GM21526 (cell line): ENCODE results near the gene SURF4.
"Not testable (repeated sequence)": the region's sequence is repeated elsewhere in the genome, so short reads cannot be mapped to it uniquely, and the experiment has no call there.

Source experiments
- ATAC-seq: cut with Tn5 transposase; IDR thresholded peaks from one replicate; pipeline ENCODE4 v1.9.1; 2021; ENCODE audit warnings: moderate library complexity; ENCODE audit not compliant: unreplicated experiment, low FRiP score

Gene SURF4

DNA sequence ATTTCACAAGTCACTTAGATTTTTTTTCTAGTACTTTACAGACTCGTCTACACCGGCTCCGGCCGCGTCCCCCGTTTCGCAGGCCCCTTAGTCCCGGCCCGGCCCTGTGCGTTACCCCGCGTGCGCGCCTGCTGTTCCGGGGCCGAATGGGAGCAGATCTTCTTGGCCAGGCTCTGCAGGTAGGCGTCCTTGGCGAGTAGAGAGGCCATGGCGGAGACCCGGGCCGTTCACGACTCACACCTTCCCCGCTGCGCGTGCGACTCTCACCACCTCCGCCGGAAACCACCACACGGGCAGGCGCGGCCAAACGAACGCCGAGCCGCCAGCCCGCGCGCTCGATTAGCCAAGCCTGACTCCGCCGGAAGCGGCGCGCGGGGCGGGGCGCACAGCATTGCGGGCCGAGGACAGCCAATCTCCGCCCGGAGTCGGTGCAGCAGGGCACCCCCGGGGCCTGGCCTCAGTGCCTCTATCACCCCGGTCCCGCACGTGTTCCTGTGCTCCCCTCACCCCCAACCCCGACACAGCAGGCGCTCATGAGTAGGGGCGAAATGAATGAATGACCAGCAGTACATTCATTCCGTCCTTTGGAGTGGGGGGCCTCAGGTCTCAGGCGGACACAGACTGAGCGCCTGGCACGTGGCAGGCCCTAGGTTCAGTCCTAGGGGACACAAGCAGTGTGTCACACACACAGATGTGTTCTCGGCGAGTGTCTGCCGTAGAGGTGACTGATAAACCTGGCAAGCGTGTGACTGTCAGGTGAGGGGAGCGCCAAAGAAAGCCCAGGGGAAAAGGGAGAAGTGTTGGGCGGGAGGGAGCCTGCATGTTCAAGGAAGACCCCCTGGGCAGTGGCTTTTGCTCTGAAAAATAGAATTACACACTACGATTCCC is 39.7 kb downstream of the SURF4 start, which contains the start of gene SURF6:
Gene SURF6 (minus strand): TSS at position 265 of the 888 bp plus-strand sequence. CDS start 56 bp downstream, at position 209.
- peak; percentile 72 for ATAC-seq

GRCh38 chr9:133334888-133335287 is 41.0 kb downstream of the SURF4 start:
- not testable (repeated sequence) for ATAC-seq

DNA sequence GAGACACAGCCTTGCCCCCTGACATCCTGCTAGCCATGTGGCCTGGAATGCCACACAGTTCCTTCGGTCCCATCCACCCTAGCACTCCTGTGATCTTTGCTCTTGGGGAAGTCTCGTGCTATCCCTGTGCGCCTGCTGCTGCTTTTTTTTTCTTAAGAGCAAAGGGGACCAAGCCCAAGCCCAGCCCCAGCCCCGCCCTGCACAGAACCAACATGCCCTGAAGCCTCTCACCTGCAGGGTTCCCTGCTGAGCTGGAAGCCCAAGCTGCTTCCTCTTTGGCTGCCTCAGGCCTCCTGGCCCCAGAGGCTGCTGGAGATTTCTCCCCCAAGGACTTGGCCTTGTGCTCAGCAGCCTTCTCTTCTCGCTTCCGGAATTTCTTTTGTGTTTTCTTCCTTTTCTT is 41.7 kb downstream of the SURF4 start:
- ATAC-seq, result no peak

DNA sequence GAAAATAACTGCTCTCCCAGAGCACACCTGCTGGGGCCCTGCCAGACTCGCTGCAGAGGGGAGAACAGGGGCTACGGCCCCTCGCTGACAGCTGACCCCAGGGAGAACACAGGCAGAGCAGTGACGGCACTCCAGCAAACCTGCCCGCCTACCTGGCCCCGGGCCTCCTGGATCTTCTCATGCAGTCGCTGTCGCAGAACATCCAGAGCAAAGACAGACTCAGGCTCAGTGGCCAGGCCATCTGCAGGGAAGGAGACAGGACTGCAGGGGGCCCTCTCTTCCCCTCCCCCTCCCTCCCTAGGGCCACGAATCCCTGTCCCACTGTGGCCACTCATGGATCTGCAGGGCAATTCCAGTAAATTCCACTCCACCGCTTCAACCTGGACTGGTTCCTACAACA is 42.3 kb downstream of the SURF4 start:
- no peak for ATAC-seq

DNA sequence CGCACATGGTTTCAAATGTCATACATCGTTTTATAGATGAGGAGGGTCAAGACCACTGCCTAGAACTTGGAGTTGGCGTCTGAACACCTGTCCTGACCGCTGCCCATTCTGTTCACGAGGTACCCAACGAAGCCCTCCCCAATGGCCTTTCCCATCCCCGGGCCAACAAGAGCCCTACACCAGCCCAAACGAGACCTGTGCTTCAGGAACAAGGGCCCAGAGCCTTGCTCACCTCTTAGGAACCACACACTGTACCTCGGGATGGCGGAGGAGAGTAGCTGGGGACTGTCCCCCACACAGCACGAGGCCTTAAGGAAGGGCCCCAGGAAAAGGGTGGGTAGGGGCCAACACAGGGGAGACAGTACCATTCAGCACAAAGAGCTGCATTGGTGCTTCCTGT is 42.8 kb downstream of the SURF4 start:
- ATAC-seq, result no peak

GRCh38 chr9:133332381-133332730 is 43.5 kb downstream of the SURF4 start:
- no peak for ATAC-seq

DNA sequence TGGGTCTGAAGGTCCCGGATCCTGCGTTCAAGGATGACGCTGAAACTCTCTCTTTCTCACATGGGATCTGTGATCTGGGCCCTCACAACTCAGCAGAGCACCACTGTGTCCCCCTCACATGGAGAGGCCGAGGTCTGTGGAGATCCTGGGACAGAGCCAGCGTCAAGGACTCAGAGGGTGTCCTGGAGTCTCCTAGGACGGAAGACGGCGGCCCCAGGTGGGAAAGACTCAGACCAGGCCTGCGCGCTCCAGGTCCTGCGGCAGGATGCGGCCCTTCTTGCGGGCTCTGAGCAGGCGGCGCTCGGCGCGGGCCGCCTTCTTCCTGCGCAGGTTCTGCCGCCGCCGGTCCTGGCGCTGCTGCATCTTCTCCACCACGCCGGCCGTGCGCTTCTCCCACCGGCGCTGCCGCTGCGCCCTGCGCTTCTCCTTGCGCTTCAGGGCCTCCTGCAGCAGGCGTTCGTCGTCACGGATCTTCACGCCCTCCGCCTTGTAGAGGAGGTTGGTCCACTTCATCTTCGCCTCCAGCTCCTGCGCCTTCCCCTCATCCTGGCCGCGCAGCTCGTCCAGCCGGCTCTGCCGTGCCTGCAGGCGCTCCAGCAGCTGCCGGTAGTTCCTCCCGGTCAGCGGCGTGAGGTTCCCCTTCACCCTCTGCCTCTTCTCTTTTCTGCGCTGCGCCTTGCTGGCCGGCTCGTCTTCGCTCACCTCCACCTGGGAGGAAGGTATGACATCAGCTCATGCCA is 44.0 kb downstream of the SURF4 start:
- no peak for ATAC-seq

GRCh38 chr9:133331221-133331620 is 44.6 kb downstream of the SURF4 start:
- ATAC-seq, result no peak

- not testable (repeated sequence) for ATAC-seq
These were observed 46.3 kb downstream of the SURF4 start for GRCh38 chr9:133329306-133330156.

GRCh38 chr9:133327834-133328484 is 47.9 kb downstream of the SURF4 start:
- ATAC-seq, result no peak

DNA sequence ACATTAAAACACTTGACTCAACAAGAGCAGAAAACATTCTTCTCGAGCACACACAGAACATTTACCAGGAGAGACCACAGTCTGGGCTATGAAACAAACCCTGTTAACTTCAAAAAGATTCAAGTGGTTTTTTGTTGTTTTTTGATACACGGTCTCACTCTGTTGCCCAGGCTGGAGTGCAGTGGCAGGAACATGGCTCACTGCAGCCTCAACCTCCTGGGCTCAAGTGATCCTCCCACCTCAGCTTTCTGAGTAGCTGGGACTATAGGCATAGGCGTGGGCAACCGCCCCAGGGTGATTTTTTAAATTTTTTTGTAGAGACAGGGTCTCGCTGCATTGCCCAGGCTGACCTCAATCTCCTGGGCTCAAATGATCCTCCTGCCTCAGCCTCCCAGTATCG is 48.8 kb downstream of the SURF4 start:
- not testable (repeated sequence) for ATAC-seq

DNA sequence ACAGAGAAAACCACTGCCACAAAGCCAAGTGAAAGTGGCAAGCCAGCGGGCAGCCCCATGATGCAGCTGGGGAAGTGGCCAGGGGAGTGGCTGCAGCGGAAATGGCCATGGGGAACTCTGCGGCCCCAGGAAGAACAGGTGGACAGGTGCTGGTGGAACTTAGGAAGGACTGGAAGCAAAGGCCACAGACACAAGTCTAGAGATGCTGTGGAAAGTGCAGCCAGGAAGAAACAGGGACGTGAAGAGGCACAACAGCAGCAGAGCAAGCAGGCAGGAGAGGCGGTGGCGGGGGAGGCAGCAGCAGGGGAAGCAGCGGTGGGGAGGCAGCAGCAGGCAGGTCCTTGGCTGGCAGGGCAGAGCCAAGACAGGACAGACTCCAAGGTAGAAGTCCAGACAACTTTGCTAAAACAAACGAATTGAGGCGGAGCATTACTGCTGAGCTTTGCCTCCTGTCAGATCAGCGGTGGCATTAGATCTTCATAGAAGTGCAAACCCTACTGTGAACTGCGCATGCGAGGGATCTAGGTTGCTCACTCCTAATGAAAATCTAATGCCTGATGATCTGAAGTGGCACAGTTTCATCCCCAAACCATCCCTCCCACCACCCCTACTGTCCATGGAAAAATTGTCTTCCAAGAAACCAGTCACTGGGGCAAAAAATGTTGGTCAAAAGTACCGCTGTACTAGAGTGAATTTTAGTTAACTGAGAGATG is 51.7 kb downstream of the SURF4 start:
- ATAC-seq, result no peak

GRCh38 chr9:133323211-133323610 is 52.6 kb downstream of the SURF4 start:
- ATAC-seq, result no peak

DNA sequence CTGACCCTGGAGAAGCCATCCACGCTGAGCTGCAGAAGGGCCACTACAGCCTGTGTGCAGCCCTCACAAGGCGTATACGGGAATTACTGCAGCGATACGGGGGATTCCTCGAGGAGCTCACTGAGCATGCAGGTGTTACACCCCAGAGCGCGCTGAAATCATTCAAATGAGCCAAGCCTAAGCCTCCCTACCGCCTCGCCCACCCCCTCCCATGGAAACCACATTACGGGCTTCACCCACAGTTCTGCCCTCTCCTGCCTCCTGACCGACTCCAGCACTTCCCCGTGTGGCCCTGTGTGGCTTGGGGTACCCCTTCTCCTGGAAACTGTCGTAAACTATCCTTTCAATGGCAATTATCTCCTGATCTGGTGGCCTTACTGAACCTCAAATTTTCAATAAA is 53.2 kb downstream of the SURF4 start:
- no peak for ATAC-seq

DNA sequence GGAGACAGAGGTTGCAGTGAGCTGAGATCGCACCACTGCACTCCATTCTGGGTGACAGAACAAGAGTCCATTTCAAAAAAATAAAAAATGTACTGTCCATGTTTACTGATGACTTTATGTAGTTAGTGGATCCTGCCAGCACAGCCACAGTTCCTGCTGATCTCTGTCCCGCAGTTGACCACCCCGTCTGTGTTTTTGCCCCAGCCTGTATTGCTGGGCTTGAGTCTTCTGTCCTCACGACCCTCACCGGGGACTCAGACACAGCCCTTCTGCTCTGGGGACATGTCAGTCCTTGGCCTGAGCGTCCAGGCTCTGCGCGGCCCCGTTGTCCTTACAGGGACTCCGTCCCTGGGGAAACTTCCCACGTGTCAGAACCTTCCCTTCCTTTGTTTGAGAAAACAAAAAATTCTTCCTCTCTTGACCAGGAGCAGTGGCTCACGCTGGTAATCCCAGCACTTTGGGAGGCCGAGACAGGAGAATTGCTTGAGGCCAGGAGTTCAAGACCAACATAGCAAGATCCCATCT is 54.4 kb downstream of the SURF4 start:
- ATAC-seq, result no peak

GRCh38 chr9:133320421-133320881 is 55.4 kb downstream of the SURF4 start:
- ATAC-seq, result no peak

DNA sequence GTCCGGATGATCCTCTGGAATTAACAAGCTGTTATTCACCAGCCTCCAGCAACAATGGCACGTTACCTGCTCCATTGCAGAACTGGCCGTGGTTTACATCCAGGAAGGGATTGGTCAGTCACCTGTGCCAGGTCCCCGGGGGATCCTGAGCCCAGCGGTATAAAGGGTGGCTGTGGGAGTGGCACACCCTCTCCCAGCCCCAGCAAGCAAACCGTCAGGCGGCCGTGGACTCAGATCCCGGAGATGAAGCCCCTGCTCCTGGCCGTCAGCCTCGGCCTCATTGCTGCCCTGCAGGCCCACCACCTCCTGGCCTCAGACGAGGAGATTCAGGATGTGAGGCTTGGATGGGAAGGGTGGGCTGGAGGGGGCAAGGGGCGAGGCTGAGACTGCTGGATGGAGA is 58.3 kb downstream of the SURF4 start:
- not testable (repeated sequence) for ATAC-seq

GRCh38 chr9:133315997-133316396 is 59.9 kb downstream of the SURF4 start:
- no peak for ATAC-seq
